Measurements from ENCODE around the gene FOXJ3. TPM values are rescaled to one million over a fixed set of nuclear protein-coding genes. Genes with fewer than 3 reads are reported as not detected.

The FOXJ3 gene
- total RNA-seq, 1 donor from 2014 or later = 62.1 TPM

Other genes with a start within 250 kb of the FOXJ3 start
- gene GUCA2B, start 181.8 kb downstream of the FOXJ3 start, total RNA-seq = not detected
- not detected for gene GUCA2A, start 170.5 kb downstream of the FOXJ3 start, total RNA-seq
- 0.39 TPM for gene RIMKLA, start 45.6 kb upstream of the FOXJ3 start, total RNA-seq
- 1.3 TPM for gene ZMYND12, start 120.8 kb upstream of the FOXJ3 start, total RNA-seq
- 49.4 TPM for gene PPCS, start 121.3 kb upstream of the FOXJ3 start, total RNA-seq
- gene CCDC30, start 128.1 kb upstream of the FOXJ3 start, total RNA-seq = 1.6 TPM